Measurements from ENCODE around the gene G0S2.

The G0S2 gene

DNA sequence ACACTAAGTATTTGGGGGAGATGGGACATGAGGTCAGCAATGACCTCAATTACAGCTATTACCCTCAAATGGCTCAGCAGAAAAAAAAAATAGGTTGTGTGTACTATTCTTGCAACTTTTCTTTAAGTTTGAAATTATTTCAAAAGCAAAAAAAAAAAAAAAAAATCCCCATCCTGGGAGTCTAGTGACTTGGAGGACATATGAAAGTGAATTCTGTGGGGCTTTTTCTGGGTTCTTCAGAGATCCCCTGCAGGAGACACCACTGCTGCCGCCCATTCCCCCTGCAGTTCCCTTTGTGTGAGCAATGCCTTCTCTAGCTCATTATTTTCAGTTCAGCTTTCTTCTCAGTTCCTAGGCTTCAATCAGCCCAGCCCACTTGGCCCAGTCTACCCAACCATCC is 46.1 kb downstream of the G0S2 start:
- Histone ChIP-seq H3K9me3 (ENCODE audit: control insufficient read depth, low read length) (no peaks in the 10 kb centered on the region), H3K36me3 (ENCODE audit: control insufficient read depth, insufficient read depth, low read length) (no peaks in the 10 kb centered on the region), H3K4me1 (ENCODE audit: control insufficient read depth, insufficient read depth, low read length, poor library complexity, severe bottlenecking) (no peaks in the 10 kb centered on the region), H3K4me3 (ENCODE audit: extremely low read depth, insufficient read depth, low read length, poor library complexity, severe bottlenecking) (no peak overlapping the region), H3K27ac (ENCODE audit: low read depth, low read length, severe bottlenecking) (no peak overlapping the region)
- 100% methylated on average over 1 of the region's 1 CpG for WGBS, 2 experiments (ENCODE audit: insufficient coverage in 2 of 2)

DNA sequence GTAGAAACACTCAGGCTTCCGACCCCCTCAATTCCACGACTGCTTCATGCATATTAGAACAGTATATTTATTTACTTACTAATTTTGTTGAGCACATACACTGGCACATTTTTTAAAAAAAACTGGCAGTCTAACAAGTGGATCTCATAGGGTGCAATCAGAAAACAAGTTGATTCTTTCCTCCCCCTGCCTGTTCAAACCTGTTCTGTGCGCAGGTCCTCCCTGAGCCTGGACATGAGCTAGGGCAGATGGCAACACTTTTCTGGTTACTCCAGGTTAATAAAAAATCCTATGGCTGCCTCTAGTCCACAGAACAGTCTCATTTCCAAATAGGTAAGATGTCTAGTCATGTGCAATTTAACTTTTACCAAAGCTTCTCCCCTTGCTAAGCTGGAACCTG is 48.1 kb downstream of the G0S2 start:
- Histone ChIP-seq H3K27ac (ENCODE audit: low read depth, low read length, severe bottlenecking) (no peak overlapping the region), H3K4me1 (ENCODE audit: control insufficient read depth, insufficient read depth, low read length, poor library complexity, severe bottlenecking) (no peaks in the 10 kb centered on the region), H3K36me3 (ENCODE audit: control insufficient read depth, insufficient read depth, low read length) (no peaks in the 10 kb centered on the region), H3K9me3 (ENCODE audit: control insufficient read depth, low read length) (no peaks in the 10 kb centered on the region), H3K4me3 (ENCODE audit: extremely low read depth, insufficient read depth, low read length, poor library complexity, severe bottlenecking) (no peak overlapping the region)
- 86 to 90% methylated on average over 1 of the region's 3 CpGs for WGBS, 2 experiments (ENCODE audit: insufficient coverage in 2 of 2)

DNA sequence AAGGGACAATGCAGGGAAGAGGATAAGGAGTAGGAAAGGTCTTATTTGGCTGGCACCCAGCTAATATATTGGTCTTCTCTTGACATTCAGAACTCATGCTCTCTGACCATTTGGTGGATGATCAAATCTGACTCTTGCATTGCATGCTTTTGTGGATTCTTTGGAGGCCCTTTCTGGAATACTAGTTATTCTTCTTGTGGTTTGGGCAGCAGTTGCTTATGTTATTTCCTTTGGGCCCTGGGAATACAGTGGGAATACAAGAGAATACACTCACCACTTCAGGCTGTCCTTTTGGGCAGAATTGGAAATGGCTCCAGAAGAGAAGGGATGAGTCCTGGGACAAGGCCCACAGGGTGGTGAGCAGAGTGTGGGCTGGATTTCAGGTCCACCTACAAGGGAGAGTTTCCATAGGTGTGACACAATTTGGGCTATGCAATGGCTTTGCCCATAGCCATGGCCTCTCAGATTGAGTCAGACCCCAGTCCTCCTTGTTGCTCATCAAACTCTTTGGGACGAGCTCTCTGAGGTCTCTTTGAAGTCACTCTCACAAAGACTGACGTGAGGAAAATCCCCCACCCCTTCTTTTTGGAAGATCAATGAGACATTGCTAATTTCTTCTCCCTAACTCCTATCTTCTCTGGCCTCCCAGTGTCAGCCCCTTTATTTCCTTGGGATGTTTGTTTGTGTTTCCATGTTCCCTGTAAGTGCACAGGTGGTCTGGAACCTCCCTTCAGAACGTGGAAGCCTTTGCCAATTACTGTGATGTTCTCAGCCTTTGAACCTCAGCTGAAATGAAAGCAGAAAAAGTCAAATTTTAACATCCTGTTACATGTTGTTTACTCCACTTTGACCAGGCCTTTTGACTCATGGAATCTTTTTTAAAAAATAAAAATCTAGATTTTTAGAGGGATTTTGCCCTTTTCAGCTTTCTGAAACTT is 48.8 kb downstream of the G0S2 start:
- 66 to 96% methylated on average over 2 to 3 of the region's 3 CpGs for WGBS, 2 experiments (ENCODE audit: insufficient coverage in 2 of 2)
- H3K4me1 ChIP-seq (ENCODE audit: control insufficient read depth, insufficient read depth, low read length, poor library complexity, severe bottlenecking), result no peaks in the 10 kb centered on the region
- no peaks in the 10 kb centered on the region for H3K36me3 ChIP-seq (ENCODE audit: control insufficient read depth, insufficient read depth, low read length)
- H3K9me3 ChIP-seq (ENCODE audit: control insufficient read depth, low read length), result no peaks in the 10 kb centered on the region
- no peak overlapping the region for H3K4me3 ChIP-seq (ENCODE audit: extremely low read depth, insufficient read depth, low read length, poor library complexity, severe bottlenecking)
- H3K27ac ChIP-seq (ENCODE audit: low read depth, low read length, severe bottlenecking), result no peak overlapping the region
